ENCODE data around the gene DYNLT4. TPM values are rescaled to one million over a fixed set of nuclear protein-coding genes. Genes with fewer than 3 reads are reported as not detected.

DYNLT4 gene
- total RNA-seq, 1 experiment from 2014 or later: not detected

DNA sequence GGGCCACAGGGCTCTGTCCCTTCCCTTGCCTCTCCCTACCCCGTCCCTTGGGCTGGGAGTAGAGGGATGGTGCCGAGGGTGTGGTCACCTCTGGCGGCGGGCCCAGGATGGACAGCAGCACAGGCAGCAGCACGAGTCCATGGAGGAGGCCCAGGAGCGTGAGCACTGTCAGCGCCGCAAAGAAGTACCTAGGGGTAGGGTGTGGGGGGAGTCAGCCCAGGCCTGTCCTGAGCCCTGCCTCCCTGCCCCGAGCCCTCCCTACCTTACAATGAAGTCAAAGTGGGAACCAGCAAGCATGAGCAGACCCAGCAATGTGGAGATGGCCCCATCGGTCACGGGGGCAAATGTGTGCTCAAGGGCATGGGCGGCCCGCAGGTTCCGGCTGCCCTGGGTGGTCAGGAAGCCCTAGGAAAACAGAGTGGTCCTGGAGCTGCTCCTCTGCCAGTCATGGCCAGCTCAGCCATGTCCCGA, 15.9 kb upstream of the DYNLT4 start:
- Histone ChIP-seq H3K36me3 (ENCODE audit: control insufficient read depth, insufficient read depth, low read length) (no peaks in the 10 kb centered on the region), H3K27me3 (ENCODE audit: control insufficient read depth, insufficient read depth, low read length) (no peaks in the 10 kb centered on the region), H3K9me3 (ENCODE audit: control insufficient read depth, insufficient read depth, low read depth, low read length) (no peaks in the 10 kb centered on the region), H3K4me3 (ENCODE audit: low read depth in 2 of 2, low read length in 2 of 2) (no peak overlapping the region), H3K27ac (ENCODE audit: low read length) (no peak overlapping the region), H3K4me1 (ENCODE audit: control insufficient read depth, insufficient read depth, low read length) (peaks cover 4% of the 10 kb centered on the region; the same call in 1 of the 2 replicates)
- BruUV-seq (replicated peaks): no TSS peak
- ChIA-PET POLR2A (interaction anchor here (0.9 kb wide), 1 partner anchor 101 kb away, joined by 3 read pairs; no protein-coding TSS in a partner anchor), CTCF (no interaction called here)
- intact Hi-C loops (cut with micrococcal nuclease; ENCODE audit: unreplicated experiment): no loop called here
- in situ Hi-C loops (cut with HindIII; ENCODE audit: low pct_unique_long_range_greater_than_20kb, low sequenced_read_pairs): no loop called here
- TF ChIP-seq SIN3A (IDR thresholded peaks at IDR 0.05; ENCODE audit: borderline replicate concordance, insufficient read depth, low read depth, low read length) (no peak), TCF7L2 (IDR thresholded peaks at IDR 0.05; ENCODE audit: low read depth, low read length) (no peak), POLR2AphosphoS5 (IDR thresholded peaks at IDR 0.05; ENCODE audit: low read depth, low read length) (no peak)
- TF ChIP-seq, protein P1, sequence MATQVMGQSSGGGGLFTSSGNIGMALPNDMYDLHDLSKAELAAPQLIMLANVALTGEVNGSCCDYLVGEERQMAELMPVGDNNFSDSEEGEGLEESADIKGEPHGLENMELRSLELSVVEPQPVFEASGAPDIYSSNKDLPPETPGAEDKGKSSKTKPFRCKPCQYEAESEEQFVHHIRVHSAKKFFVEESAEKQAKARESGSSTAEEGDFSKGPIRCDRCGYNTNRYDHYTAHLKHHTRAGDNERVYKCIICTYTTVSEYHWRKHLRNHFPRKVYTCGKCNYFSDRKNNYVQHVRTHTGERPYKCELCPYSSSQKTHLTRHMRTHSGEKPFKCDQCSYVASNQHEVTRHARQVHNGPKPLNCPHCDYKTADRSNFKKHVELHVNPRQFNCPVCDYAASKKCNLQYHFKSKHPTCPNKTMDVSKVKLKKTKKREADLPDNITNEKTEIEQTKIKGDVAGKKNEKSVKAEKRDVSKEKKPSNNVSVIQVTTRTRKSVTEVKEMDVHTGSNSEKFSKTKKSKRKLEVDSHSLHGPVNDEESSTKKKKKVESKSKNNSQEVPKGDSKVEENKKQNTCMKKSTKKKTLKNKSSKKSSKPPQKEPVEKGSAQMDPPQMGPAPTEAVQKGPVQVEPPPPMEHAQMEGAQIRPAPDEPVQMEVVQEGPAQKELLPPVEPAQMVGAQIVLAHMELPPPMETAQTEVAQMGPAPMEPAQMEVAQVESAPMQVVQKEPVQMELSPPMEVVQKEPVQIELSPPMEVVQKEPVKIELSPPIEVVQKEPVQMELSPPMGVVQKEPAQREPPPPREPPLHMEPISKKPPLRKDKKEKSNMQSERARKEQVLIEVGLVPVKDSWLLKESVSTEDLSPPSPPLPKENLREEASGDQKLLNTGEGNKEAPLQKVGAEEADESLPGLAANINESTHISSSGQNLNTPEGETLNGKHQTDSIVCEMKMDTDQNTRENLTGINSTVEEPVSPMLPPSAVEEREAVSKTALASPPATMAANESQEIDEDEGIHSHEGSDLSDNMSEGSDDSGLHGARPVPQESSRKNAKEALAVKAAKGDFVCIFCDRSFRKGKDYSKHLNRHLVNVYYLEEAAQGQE (IDR thresholded peaks at IDR 0.05; ENCODE audit: insufficient read depth in 1 of 2, low read depth in 2 of 2, low read length in 1 of 2): no peak
- TF ChIP-seq, protein P2, sequence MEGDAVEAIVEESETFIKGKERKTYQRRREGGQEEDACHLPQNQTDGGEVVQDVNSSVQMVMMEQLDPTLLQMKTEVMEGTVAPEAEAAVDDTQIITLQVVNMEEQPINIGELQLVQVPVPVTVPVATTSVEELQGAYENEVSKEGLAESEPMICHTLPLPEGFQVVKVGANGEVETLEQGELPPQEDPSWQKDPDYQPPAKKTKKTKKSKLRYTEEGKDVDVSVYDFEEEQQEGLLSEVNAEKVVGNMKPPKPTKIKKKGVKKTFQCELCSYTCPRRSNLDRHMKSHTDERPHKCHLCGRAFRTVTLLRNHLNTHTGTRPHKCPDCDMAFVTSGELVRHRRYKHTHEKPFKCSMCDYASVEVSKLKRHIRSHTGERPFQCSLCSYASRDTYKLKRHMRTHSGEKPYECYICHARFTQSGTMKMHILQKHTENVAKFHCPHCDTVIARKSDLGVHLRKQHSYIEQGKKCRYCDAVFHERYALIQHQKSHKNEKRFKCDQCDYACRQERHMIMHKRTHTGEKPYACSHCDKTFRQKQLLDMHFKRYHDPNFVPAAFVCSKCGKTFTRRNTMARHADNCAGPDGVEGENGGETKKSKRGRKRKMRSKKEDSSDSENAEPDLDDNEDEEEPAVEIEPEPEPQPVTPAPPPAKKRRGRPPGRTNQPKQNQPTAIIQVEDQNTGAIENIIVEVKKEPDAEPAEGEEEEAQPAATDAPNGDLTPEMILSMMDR (IDR thresholded peaks at IDR 0.05): no peak
- DNase-seq (ENCODE audit: low read depth, low spot score) (no peak), ATAC-seq (no peak)

DNA sequence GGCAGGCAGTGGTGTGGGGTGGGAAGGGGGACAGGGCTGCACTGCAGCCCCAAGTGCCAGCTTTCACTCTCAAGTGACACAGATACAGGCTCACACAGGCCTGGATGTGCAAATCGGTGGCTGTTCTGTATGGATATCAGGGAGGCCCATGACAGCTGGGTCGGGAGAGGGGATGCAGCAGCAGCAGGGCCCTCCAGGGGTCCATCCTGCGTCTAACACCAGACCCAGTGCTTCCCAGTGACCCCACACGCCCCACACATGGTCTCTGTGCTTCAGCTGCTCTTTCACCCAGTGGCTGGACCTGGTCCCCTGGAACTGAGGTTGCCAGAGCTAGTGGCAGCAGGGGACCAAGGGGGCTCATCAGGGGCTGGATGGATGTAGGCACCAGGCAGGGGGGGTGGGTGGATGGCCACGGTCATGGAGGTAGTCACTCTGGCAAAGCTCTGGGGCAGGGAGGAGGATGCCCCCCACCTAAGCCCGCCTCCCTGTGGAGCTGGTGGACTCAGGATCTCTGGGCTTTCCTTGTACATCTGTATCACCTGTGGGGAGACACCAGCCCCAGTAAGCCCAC, 15.1 kb upstream of the DYNLT4 start:
- in situ Hi-C loops (cut with HindIII; ENCODE audit: low pct_unique_long_range_greater_than_20kb, low sequenced_read_pairs): no loop called here
- no peak overlapping the region for H3K4me3 ChIP-seq (ENCODE audit: low read depth in 2 of 2, low read length in 2 of 2)
- ChIA-PET POLR2A (interaction anchor here (0.7 kb wide), 1 partner anchor 101 kb away, joined by 7 read pairs; no protein-coding TSS in a partner anchor), CTCF (interaction anchor here (0.6 kb wide), 2 partner anchors 268 to 1536 kb away, joined by 4 to 5 read pairs; no protein-coding TSS in a partner anchor)
- H3K27ac ChIP-seq (ENCODE audit: low read length): no peak overlapping the region
- intact Hi-C loops (cut with micrococcal nuclease; ENCODE audit: unreplicated experiment): no loop called here
- no TSS peak for BruUV-seq (replicated peaks)
- no peak for TF ChIP-seq SIN3A (IDR thresholded peaks at IDR 0.05; ENCODE audit: borderline replicate concordance, insufficient read depth, low read depth, low read length)
- TF ChIP-seq, protein P1 (IDR thresholded peaks at IDR 0.05; ENCODE audit: insufficient read depth in 1 of 2, low read depth in 2 of 2, low read length in 1 of 2): no peak
- TF ChIP-seq, protein P2 (IDR thresholded peaks at IDR 0.05): no peak
- no peak for TF ChIP-seq POLR2AphosphoS5 (IDR thresholded peaks at IDR 0.05; ENCODE audit: low read depth, low read length)
- peaks cover 4% of the 10 kb centered on the region; the same call in 1 of the 2 replicates for H3K4me1 ChIP-seq (ENCODE audit: control insufficient read depth, insufficient read depth, low read length)
- DNase-seq (ENCODE audit: low read depth, low spot score): no peak
- H3K27me3 ChIP-seq (ENCODE audit: control insufficient read depth, insufficient read depth, low read length): no peaks in the 10 kb centered on the region
- no peaks in the 10 kb centered on the region for H3K9me3 ChIP-seq (ENCODE audit: control insufficient read depth, insufficient read depth, low read depth, low read length)
- no peak for ATAC-seq
- no peaks in the 10 kb centered on the region for H3K36me3 ChIP-seq (ENCODE audit: control insufficient read depth, insufficient read depth, low read length)
